SK-N-SH treated with all-trans-retinoic acid at 6 μM for 48 hours (cell line): ENCODE data around the gene POMGNT1.

Experiments used
- ATAC-seq: fragments of 200-7000 bp; cut with Tn5 transposase; 3 replicates; pipeline ENCODE4 v1.9.1; 2020; ENCODE audit warnings: mild to moderate bottlenecking, moderate library complexity
- ARNTL ChIP-seq: fragments of 450-650 bp; formaldehyde crosslinking; IDR thresholded peaks from 2 replicates; pipeline ENCODE4 v1.5.0; 2020; ENCODE audit warnings: low read depth, mild to moderate bottlenecking, moderate library complexity, borderline replicate concordance
- BACH2 ChIP-seq: fragments of 250-450 bp; sonication (Bioruptor Pico); IDR thresholded peaks from 2 replicates; pipeline ENCODE4 v1.9.0; 2021; ENCODE audit warnings: mild to moderate bottlenecking, borderline replicate concordance
- CSDC2 ChIP-seq: fragments of 250-450 bp; sonication (Bioruptor Pico); IDR thresholded peaks from 2 replicates; pipeline ENCODE4 v1.5.0; 2020; ENCODE audit warnings: mild to moderate bottlenecking, moderate library complexity
- CSRNP3 ChIP-seq: fragments of 250-450 bp; sonication (Bioruptor Pico); IDR thresholded peaks from 2 replicates; pipeline ENCODE4 v1.5.1; 2021; ENCODE audit warnings: mild to moderate bottlenecking, moderate library complexity
- GLIS3 ChIP-seq: fragments of 250-450 bp; sonication (Bioruptor Pico); IDR thresholded peaks from 2 replicates; pipeline ENCODE4 v1.5.0; 2020; ENCODE audit warnings: mild to moderate bottlenecking, moderate library complexity
- ISL1 ChIP-seq: fragments of 250-450 bp; sonication (Bioruptor Pico); IDR thresholded peaks from 2 replicates; pipeline ENCODE4 v2.1.2; 2022; ENCODE audit warnings: mild to moderate bottlenecking, moderate library complexity
- OSR1 ChIP-seq: fragments of 250-450 bp; sonication (Bioruptor Pico); IDR thresholded peaks from 2 replicates; pipeline ENCODE4 v1.8.0; 2022; ENCODE audit warnings: moderate library complexity, mild to moderate bottlenecking, inconsistent platforms
- PATZ1 ChIP-seq: fragments of 250-450 bp; sonication (Bioruptor Pico); IDR thresholded peaks from 2 replicates; pipeline ENCODE4 v1.8.0; 2020; ENCODE audit warnings: mild to moderate bottlenecking, moderate library complexity, borderline replicate concordance
- POU6F1 ChIP-seq: fragments of 250-450 bp; sonication (Bioruptor Pico); IDR thresholded peaks from 2 replicates; pipeline ENCODE4 v1.8.0; 2021; ENCODE audit warnings: low read depth, mild to moderate bottlenecking, moderate library complexity, borderline replicate concordance
- PPARA ChIP-seq: fragments of 250-450 bp; sonication (Bioruptor Pico); IDR thresholded peaks from 2 replicates; pipeline ENCODE4 v1.5.0; 2020; ENCODE audit warnings: mild to moderate bottlenecking, borderline replicate concordance
- RARB ChIP-seq: fragments of 250-450 bp; sonication (Bioruptor Pico); IDR thresholded peaks from 2 replicates; pipeline ENCODE4 v1.8.0; 2021; ENCODE audit warnings: mild to moderate bottlenecking, moderate library complexity
- SNAI2 ChIP-seq: fragments of 250-450 bp; sonication (Bioruptor Pico); IDR thresholded peaks from 2 replicates; pipeline ENCODE4 v1.5.0; 2020; ENCODE audit warnings: mild to moderate bottlenecking, moderate library complexity
- TCF4 ChIP-seq: fragments of 250-450 bp; sonication (Bioruptor Pico); IDR thresholded peaks from 2 replicates; pipeline ENCODE4 v1.8.0; 2021; ENCODE audit warnings: mild to moderate bottlenecking, moderate library complexity, borderline replicate concordance
- TOX ChIP-seq: fragments of 250-450 bp; sonication (Bioruptor Pico); IDR thresholded peaks from 2 replicates; pipeline ENCODE4 v1.8.0; 2021; ENCODE audit warnings: mild to moderate bottlenecking, moderate library complexity, borderline replicate concordance
- ZC3H10 ChIP-seq: fragments of 250-450 bp; sonication (Bioruptor Pico); IDR thresholded peaks from 2 replicates; pipeline ENCODE4 v1.5.1; 2021; ENCODE audit warnings: mild to moderate bottlenecking, moderate library complexity
- ZFP30 ChIP-seq: fragments of 450-650 bp; formaldehyde crosslinking; IDR thresholded peaks from 2 replicates; pipeline ENCODE4 v1.5.0; 2022; ENCODE audit warnings: mild to moderate bottlenecking, moderate library complexity
- ZNF565 ChIP-seq: fragments of 450-650 bp; formaldehyde crosslinking; conservative IDR thresholded peaks from 2 replicates; pipeline ENCODE4 v1.5.0; 2020; ENCODE audit warnings: low read depth, mild to moderate bottlenecking, moderate library complexity
- ZNF70 ChIP-seq: fragments of 450-650 bp; formaldehyde crosslinking; IDR thresholded peaks from 2 replicates; pipeline ENCODE4 v1.5.0; 2020; ENCODE audit warnings: mild to moderate bottlenecking, moderate library complexity
- ZNF8 ChIP-seq: fragments of 450-650 bp; formaldehyde crosslinking; IDR thresholded peaks from 2 replicates; pipeline ENCODE4 v1.5.0; 2020; ENCODE audit warnings: mild to moderate bottlenecking, moderate library complexity
- TF ChIP-seq, protein P1 (sequence below): fragments of 250-450 bp; sonication (Bioruptor Pico); IDR thresholded peaks from 2 replicates; pipeline ENCODE4 v1.5.0; 2020; ENCODE audit warnings: mild to moderate bottlenecking, moderate library complexity

Gene POMGNT1

DNA sequence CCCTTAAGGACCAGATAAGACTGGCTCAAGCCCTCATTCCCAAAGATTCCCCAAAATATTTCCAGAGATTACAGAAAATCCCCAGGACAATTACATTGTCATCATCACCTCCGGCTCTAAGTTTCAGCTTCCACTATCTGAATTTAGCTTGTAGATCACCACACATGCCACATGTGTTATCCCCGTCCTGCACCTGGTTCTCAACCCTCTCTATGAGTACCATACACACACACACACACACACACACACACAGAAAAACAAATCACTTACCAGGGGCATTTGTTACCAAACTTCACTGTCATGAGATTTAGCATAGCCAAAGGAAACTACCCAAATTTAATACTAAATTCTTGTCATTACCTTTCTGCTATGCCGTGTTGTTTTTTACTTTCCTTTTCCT lies 38.7 kb downstream of the POMGNT1 start:
- TF ChIP-seq ZNF70 (CRISPR knock-in tag) (no peak), ZC3H10 (no peak)
- TF ChIP-seq, protein P1, sequence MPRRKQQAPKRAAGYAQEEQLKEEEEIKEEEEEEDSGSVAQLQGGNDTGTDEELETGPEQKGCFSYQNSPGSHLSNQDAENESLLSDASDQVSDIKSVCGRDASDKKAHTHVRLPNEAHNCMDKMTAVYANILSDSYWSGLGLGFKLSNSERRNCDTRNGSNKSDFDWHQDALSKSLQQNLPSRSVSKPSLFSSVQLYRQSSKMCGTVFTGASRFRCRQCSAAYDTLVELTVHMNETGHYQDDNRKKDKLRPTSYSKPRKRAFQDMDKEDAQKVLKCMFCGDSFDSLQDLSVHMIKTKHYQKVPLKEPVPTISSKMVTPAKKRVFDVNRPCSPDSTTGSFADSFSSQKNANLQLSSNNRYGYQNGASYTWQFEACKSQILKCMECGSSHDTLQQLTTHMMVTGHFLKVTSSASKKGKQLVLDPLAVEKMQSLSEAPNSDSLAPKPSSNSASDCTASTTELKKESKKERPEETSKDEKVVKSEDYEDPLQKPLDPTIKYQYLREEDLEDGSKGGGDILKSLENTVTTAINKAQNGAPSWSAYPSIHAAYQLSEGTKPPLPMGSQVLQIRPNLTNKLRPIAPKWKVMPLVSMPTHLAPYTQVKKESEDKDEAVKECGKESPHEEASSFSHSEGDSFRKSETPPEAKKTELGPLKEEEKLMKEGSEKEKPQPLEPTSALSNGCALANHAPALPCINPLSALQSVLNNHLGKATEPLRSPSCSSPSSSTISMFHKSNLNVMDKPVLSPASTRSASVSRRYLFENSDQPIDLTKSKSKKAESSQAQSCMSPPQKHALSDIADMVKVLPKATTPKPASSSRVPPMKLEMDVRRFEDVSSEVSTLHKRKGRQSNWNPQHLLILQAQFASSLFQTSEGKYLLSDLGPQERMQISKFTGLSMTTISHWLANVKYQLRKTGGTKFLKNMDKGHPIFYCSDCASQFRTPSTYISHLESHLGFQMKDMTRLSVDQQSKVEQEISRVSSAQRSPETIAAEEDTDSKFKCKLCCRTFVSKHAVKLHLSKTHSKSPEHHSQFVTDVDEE: no peak
- no peak for ATAC-seq

- TF ChIP-seq OSR1 (CRISPR knock-in tag): no peak
- TF ChIP-seq TCF4 (CRISPR knock-in tag): no peak
- no peak for TF ChIP-seq BACH2
- TF ChIP-seq ZNF8: no peak
- TF ChIP-seq CSDC2 (CRISPR knock-in tag): no peak
- no peak for TF ChIP-seq GLIS3 (CRISPR knock-in tag)
- TF ChIP-seq PATZ1 (CRISPR knock-in tag): no peak
- TF ChIP-seq SNAI2 (CRISPR knock-in tag): no peak
- TF ChIP-seq TOX: no peak
- no peak for TF ChIP-seq PPARA (CRISPR knock-in tag)
- TF ChIP-seq ZC3H10: no peak
- no peak for TF ChIP-seq POU6F1 (CRISPR knock-in tag)
- TF ChIP-seq ARNTL: no peak
- no peak for TF ChIP-seq CSRNP3 (CRISPR knock-in tag)
- TF ChIP-seq ZNF565 (CRISPR knock-in tag): no peak
- TF ChIP-seq RARB: no peak
- ATAC-seq: no peak
These were observed 39.6 kb downstream of the POMGNT1 start for GRCh38 chr1:46158312-46159281.

DNA sequence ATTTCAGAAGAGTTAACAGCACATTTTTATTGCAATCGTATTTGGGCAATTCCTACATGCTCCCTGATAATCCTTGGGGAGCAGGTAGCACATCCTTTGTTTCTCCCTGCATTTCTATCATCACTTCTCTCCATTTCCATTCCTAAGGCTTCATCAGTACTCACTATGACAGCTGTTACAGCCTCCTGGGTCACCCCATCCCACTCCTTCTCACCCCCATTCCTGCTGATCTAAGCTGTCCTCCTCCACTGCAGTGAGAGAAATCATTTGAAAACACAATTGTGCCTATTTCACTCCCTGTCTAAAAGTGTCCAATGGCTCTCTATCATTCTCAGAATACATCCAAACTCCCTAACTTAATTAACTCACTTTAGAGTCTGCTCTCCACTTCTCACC lies 40.3 kb downstream of the POMGNT1 start:
- no peak for ATAC-seq
- TF ChIP-seq POU6F1 (CRISPR knock-in tag) (no peak), ZFP30 (CRISPR knock-in tag) (no peak), ISL1 (CRISPR knock-in tag) (no peak)
- TF ChIP-seq, protein P1: no peak
